K562 (cell line): ENCODE data around the gene TRAPPC4. TPM values are rescaled to one million over a fixed set of nuclear protein-coding genes. Genes with fewer than 3 reads are reported as not detected.

Source experiments
- HDAC2 ChIP-seq: fragments of 450-650 bp; IDR thresholded peaks from 2 replicates; pipeline ENCODE4 v1.6.1; 2016; ENCODE audit warnings: mild to moderate bottlenecking
- HNRNPL ChIP-seq: fragments of 200-400 bp; formaldehyde crosslinking; IDR thresholded peaks from 2 replicates; pipeline ENCODE4 v1.6.1; 2017; ENCODE audit warnings: low read depth, mild to moderate bottlenecking, low read length
- KAT7 ChIP-seq: sonication (generic); formaldehyde crosslinking; IDR thresholded peaks from 2 replicates; pipeline ENCODE4 v1.8.0; 2022; ENCODE audit warnings: missing genetic modification reagents, mild to moderate bottlenecking, borderline replicate concordance
- MXI1 ChIP-seq: IDR thresholded peaks from 2 replicates; pipeline ENCODE4 v1.6.1; 2011; ENCODE audit warnings: low read depth, mild to moderate bottlenecking, improper control_type of control experiment, low read length
- SMAD4 ChIP-seq: fragments of 250-450 bp; sonication (Bioruptor Pico); conservative IDR thresholded peaks from 2 replicates; pipeline ENCODE4 v1.8.0; 2021; ENCODE audit warnings: inconsistent platforms, mild to moderate bottlenecking, moderate library complexity
- STAT5A ChIP-seq: IDR thresholded peaks from 2 replicates; pipeline ENCODE4 v1.6.1; 2012; ENCODE audit warnings: low read length, inconsistent platforms, borderline replicate concordance
- TARDBP ChIP-seq: fragments of 450-650 bp; IDR thresholded peaks from 2 replicates; pipeline ENCODE4 v1.6.1; 2016
- TCFL5 ChIP-seq: fragments of 250-450 bp; sonication (Bioruptor Pico); conservative IDR thresholded peaks from 2 replicates; pipeline ENCODE4 v1.6.1; 2021; ENCODE audit warnings: mild to moderate bottlenecking, moderate library complexity, matching md5 sums
- ZNF431 ChIP-seq: sonication (generic); formaldehyde crosslinking; IDR thresholded peaks from 2 replicates; pipeline ENCODE4 v1.8.0; 2022; ENCODE audit warnings: mild to moderate bottlenecking, missing genetic modification reagents
- ZNF57 ChIP-seq: fragments of 450-650 bp; formaldehyde crosslinking; IDR thresholded peaks from 2 replicates; pipeline ENCODE4 v1.4.0; 2020; ENCODE audit warnings: mild to moderate bottlenecking, moderate library complexity
- ZNF780A ChIP-seq: fragments of 250-450 bp; sonication (Bioruptor Pico); IDR thresholded peaks from 2 replicates; pipeline ENCODE4 v1.5.0; 2021; ENCODE audit warnings: mild to moderate bottlenecking
- polyA plus RNA-seq, 8 experiments: library from polyadenylated mRNA; depleted of rRNA in 4 of 8; stranded (reverse) in 5 of 8; unstranded in 3 of 8; fragments of >200 nt; fragmentation: Nextera tagmentation in 2 of 8; fragmentation: Illumina TruSeq in 1 of 8; extraction: Ambion mirVana in 2 of 8; extraction: Trizol in 1 of 8; gene quantifications; 2 replicates each; pipeline versions ENCODE4 v1.2.1 to v1.2.3, GENCODE V29; 2011 to 2014; ENCODE audit warnings: inconsistent platforms in 1 of 8, missing spikeins in 1 of 8
- total RNA-seq, 7 experiments: library from RNA; depleted of rRNA in 6 of 7; stranded (reverse); fragments of >200 nt in 6 of 7; fragmentation: Illumina TruSeq in 2 of 7; extraction: Trizol in 2 of 7; gene quantifications; 2 replicates each; pipeline versions ENCODE4 v1.2.1 to v1.2.3, GENCODE V29; 2011 to 2021; ENCODE audit warnings: low replicate concordance in 1 of 7
- TF ChIP-seq, protein P1 (sequence below): fragments of 450-650 bp; formaldehyde crosslinking; IDR thresholded peaks from 2 replicates; pipeline ENCODE4 v1.4.0; 2022; ENCODE audit warnings: missing genetic modification characterization
- TF ChIP-seq, protein P2 (sequence below): sonication (generic); formaldehyde crosslinking; IDR thresholded peaks from 2 replicates; pipeline ENCODE4 v1.8.1; 2023; ENCODE audit warnings: mild to moderate bottlenecking, missing genetic modification reagents, moderate library complexity
- TF ChIP-seq, protein P3 (sequence below), 2 experiments: IDR thresholded peaks in 1 of 2; conservative IDR thresholded peaks in 1 of 2; 2 replicates each; pipeline ENCODE4 v1.6.1; 2016; ENCODE audit warnings: low read depth in 2 of 2, mild to moderate bottlenecking in 1 of 2, missing compliant biosample characterization in 1 of 2, missing genetic modification characterization in 1 of 2, moderate library complexity in 1 of 2
- TF ChIP-seq, protein P4 (sequence below): sonication (generic); formaldehyde crosslinking; IDR thresholded peaks from 2 replicates; pipeline ENCODE4 v1.8.1; 2022; ENCODE audit warnings: missing genetic modification reagents
- TF ChIP-seq, protein P5 (sequence below): fragments of 200-800 bp; sonication (Bioruptor generic); IDR thresholded peaks from 2 replicates; pipeline ENCODE4 v1.6.1; 2017; ENCODE audit warnings: missing genetic modification characterization, missing compliant biosample characterization
- TF ChIP-seq, protein P6 (sequence below): fragments of 450-650 bp; conservative IDR thresholded peaks from 2 replicates; pipeline ENCODE4 v1.6.1; 2016; ENCODE audit warnings: missing genetic modification characterization, low read depth, mild to moderate bottlenecking, control low read depth, missing compliant biosample characterization

The TRAPPC4 gene
- total and polyA plus RNA-seq, 9 of the 15 experiments (the other 6 are each of a cell fraction or from before 2014, with no cell fraction given) = 121 to 524 (median 142) TPM

DNA sequence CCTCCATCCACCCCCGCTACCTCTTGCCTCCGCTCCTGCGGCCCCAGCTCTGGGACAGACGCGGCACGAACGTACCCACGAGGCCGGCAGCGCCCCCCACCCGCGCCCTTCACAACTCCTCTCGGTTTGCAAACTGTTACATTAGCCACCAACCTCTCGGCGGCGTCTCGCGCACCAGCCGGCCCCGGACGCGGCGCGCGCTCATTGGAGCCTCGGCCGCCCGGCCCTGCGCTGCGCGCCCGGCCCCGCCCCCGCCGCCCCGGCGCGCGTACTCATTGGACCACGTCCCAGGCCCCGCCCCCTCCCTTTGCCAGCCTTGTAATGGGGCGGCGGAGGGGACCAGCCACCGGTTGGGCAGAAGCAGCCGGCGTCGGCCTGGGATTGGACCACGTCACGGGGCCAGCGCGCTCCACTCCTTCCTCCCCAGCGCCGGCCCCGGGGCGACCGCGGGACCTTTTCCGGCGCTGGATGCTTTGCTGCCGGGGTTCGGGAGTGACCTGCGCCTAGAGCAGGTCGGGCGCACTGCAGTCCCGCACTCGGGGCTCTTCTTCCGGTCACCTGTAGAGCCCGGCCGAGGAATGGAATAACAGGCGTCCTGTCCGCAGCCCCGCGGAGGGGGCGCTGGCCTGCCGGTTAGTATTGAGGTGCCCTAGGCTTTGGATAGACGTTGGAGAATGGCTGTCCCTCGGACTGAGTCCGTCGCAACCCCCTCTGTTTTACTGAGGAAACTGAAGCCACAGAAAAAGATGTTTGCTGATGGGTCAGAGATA is 38.6 kb downstream of the TRAPPC4 start, which contains the start of gene HYOU1 (continued):
- TF ChIP-seq, protein P1, sequence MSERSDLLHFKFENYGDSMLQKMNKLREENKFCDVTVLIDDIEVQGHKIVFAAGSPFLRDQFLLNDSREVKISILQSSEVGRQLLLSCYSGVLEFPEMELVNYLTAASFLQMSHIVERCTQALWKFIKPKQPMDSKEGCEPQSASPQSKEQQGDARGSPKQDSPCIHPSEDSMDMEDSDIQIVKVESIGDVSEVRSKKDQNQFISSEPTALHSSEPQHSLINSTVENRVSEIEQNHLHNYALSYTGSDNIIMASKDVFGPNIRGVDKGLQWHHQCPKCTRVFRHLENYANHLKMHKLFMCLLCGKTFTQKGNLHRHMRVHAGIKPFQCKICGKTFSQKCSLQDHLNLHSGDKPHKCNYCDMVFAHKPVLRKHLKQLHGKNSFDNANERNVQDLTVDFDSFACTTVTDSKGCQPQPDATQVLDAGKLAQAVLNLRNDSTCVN (CRISPR knock-in tag) = no peak
- TF ChIP-seq MXI1 (0 out of 2 replicates have a peak, but pooled peaks have one; percentile 40), ZNF57 (CRISPR knock-in tag) (no peak), ZNF780A (CRISPR knock-in tag) (no peak), TARDBP (peak; percentile 62; the same call in 1 of the 2 replicates), SMAD4 (CRISPR knock-in tag) (peak; percentile 48), ZNF431 (CRISPR knock-in tag) (no peak; the same call in 1 of the 2 replicates), KAT7 (CRISPR knock-in tag) (no peak; the same call in 1 of the 2 replicates), HNRNPL (peak; percentile 64; the same call in 1 of the 2 replicates), TCFL5 (CRISPR knock-in tag) (no peak), HDAC2 (peak; percentile 86; the same call in 1 of the 2 replicates), STAT5A (no peak)
- TF ChIP-seq, protein P2, sequence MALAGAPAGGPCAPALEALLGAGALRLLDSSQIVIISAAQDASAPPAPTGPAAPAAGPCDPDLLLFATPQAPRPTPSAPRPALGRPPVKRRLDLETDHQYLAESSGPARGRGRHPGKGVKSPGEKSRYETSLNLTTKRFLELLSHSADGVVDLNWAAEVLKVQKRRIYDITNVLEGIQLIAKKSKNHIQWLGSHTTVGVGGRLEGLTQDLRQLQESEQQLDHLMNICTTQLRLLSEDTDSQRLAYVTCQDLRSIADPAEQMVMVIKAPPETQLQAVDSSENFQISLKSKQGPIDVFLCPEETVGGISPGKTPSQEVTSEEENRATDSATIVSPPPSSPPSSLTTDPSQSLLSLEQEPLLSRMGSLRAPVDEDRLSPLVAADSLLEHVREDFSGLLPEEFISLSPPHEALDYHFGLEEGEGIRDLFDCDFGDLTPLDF (CRISPR knock-in tag) = no peak
- TF ChIP-seq, protein P3, sequence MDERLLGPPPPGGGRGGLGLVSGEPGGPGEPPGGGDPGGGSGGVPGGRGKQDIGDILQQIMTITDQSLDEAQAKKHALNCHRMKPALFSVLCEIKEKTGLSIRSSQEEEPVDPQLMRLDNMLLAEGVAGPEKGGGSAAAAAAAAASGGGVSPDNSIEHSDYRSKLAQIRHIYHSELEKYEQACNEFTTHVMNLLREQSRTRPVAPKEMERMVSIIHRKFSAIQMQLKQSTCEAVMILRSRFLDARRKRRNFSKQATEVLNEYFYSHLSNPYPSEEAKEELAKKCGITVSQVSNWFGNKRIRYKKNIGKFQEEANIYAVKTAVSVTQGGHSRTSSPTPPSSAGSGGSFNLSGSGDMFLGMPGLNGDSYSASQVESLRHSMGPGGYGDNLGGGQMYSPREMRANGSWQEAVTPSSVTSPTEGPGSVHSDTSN (CRISPR knock-in tag; IDR thresholded peaks at IDR 0.05; ENCODE audit: low read depth) = no peak
- TF ChIP-seq, protein P3 (tag; conservative IDR thresholded peaks at IDR 0.05; ENCODE audit: low read depth) = no peak
- TF ChIP-seq, protein P4, sequence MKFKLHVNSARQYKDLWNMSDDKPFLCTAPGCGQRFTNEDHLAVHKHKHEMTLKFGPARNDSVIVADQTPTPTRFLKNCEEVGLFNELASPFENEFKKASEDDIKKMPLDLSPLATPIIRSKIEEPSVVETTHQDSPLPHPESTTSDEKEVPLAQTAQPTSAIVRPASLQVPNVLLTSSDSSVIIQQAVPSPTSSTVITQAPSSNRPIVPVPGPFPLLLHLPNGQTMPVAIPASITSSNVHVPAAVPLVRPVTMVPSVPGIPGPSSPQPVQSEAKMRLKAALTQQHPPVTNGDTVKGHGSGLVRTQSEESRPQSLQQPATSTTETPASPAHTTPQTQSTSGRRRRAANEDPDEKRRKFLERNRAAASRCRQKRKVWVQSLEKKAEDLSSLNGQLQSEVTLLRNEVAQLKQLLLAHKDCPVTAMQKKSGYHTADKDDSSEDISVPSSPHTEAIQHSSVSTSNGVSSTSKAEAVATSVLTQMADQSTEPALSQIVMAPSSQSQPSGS (CRISPR knock-in tag) = no peak
- TF ChIP-seq, protein P5, sequence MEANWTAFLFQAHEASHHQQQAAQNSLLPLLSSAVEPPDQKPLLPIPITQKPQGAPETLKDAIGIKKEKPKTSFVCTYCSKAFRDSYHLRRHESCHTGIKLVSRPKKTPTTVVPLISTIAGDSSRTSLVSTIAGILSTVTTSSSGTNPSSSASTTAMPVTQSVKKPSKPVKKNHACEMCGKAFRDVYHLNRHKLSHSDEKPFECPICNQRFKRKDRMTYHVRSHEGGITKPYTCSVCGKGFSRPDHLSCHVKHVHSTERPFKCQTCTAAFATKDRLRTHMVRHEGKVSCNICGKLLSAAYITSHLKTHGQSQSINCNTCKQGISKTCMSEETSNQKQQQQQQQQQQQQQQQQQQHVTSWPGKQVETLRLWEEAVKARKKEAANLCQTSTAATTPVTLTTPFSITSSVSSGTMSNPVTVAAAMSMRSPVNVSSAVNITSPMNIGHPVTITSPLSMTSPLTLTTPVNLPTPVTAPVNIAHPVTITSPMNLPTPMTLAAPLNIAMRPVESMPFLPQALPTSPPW = peak; percentile 81
- TF ChIP-seq, protein P6, sequence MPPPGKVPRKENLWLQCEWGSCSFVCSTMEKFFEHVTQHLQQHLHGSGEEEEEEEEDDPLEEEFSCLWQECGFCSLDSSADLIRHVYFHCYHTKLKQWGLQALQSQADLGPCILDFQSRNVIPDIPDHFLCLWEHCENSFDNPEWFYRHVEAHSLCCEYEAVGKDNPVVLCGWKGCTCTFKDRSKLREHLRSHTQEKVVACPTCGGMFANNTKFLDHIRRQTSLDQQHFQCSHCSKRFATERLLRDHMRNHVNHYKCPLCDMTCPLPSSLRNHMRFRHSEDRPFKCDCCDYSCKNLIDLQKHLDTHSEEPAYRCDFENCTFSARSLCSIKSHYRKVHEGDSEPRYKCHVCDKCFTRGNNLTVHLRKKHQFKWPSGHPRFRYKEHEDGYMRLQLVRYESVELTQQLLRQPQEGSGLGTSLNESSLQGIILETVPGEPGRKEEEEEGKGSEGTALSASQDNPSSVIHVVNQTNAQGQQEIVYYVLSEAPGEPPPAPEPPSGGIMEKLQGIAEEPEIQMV (tag) = no peak
